Measurements from ENCODE around the gene PLA2G2C.

PLA2G2C gene

GRCh38 chr1:20197329-20197791 is 11.0 kb upstream of the PLA2G2C start:
- no peaks in the 10 kb centered on the region for H3K9me3 Mint-ChIP-seq
- no peaks in the 10 kb centered on the region for H3K36me3 Mint-ChIP-seq (ENCODE audit: low read depth)
- peaks cover 5% of the 10 kb centered on the region for H3K4me1 Mint-ChIP-seq (ENCODE audit: low read depth)
- no peak overlapping the region for H3K27ac Mint-ChIP-seq
- intact Hi-C loops (cut with micrococcal nuclease) = no loop called here
- no peak overlapping the region for H3K4me3 Mint-ChIP-seq
- H3K27me3 Mint-ChIP-seq = peaks cover 53% of the 10 kb centered on the region

GRCh38 chr1:20195462-20195780 is 9.1 kb upstream of the PLA2G2C start:
- intact Hi-C loops (cut with micrococcal nuclease) = loop anchor here (1.0 to 2.0 kb wide), 3 partner anchors 95 to 277 kb away; no protein-coding TSS in a partner anchor
- no peaks in the 10 kb centered on the region for H3K9me3 Mint-ChIP-seq
- H3K27me3 Mint-ChIP-seq = peaks cover 54% of the 10 kb centered on the region
- no peak overlapping the region for H3K27ac Mint-ChIP-seq
- H3K4me3 Mint-ChIP-seq = no peak overlapping the region
- H3K36me3 Mint-ChIP-seq (ENCODE audit: low read depth) = no peaks in the 10 kb centered on the region
- peaks cover 5% of the 10 kb centered on the region for H3K4me1 Mint-ChIP-seq (ENCODE audit: low read depth)

GRCh38 chr1:20194757-20195461 is 8.6 kb upstream of the PLA2G2C start:
- Mint-ChIP-seq H3K4me1 (ENCODE audit: low read depth) (peaks cover 5% of the 10 kb centered on the region), H3K9me3 (no peaks in the 10 kb centered on the region), H3K4me3 (no peak overlapping the region), H3K27ac (no peak overlapping the region), H3K27me3 (peaks cover 51% of the 10 kb centered on the region), H3K36me3 (ENCODE audit: low read depth) (no peaks in the 10 kb centered on the region)
- intact Hi-C loops (cut with micrococcal nuclease) = loop anchor here (1.0 to 2.0 kb wide), 3 partner anchors 94 to 277 kb away; no protein-coding TSS in a partner anchor

GRCh38 chr1:20194224-20194623 is 7.9 kb upstream of the PLA2G2C start:
- Mint-ChIP-seq H3K4me1 (ENCODE audit: low read depth) (peaks cover 5% of the 10 kb centered on the region), H3K4me3 (no peak overlapping the region), H3K36me3 (ENCODE audit: low read depth) (no peaks in the 10 kb centered on the region), H3K27ac (no peak overlapping the region), H3K9me3 (no peaks in the 10 kb centered on the region), H3K27me3 (peaks cover 53% of the 10 kb centered on the region)
- intact Hi-C loops (cut with micrococcal nuclease) = loop anchor here (2.0 kb wide), 2 partner anchors 93 to 219 kb away; no protein-coding TSS in a partner anchor

GRCh38 chr1:20192871-20193411 is 6.6 kb upstream of the PLA2G2C start:
- H3K4me1 Mint-ChIP-seq (ENCODE audit: low read depth) = peaks cover 13% of the 10 kb centered on the region
- H3K36me3 Mint-ChIP-seq (ENCODE audit: low read depth) = no peaks in the 10 kb centered on the region
- H3K27ac Mint-ChIP-seq = no peak overlapping the region
- H3K4me3 Mint-ChIP-seq = no peak overlapping the region
- H3K27me3 Mint-ChIP-seq = peaks cover 58% of the 10 kb centered on the region
- intact Hi-C loops (cut with micrococcal nuclease) = no loop called here
- no peaks in the 10 kb centered on the region for H3K9me3 Mint-ChIP-seq

- Mint-ChIP-seq H3K9me3 (no peaks in the 10 kb centered on the region), H3K4me3 (no peak overlapping the region), H3K27ac (no peak overlapping the region), H3K4me1 (ENCODE audit: low read depth) (peaks cover 14% of the 10 kb centered on the region), H3K36me3 (ENCODE audit: low read depth) (no peaks in the 10 kb centered on the region), H3K27me3 (peaks cover 59% of the 10 kb centered on the region)
- intact Hi-C loops (cut with micrococcal nuclease) = no loop called here
These were observed 6.0 kb upstream of the PLA2G2C start for GRCh38 chr1:20192364-20192763.

GRCh38 chr1:20191266-20191825 is 5.0 kb upstream of the PLA2G2C start:
- Mint-ChIP-seq H3K36me3 (ENCODE audit: low read depth) (no peaks in the 10 kb centered on the region), H3K27ac (no peak overlapping the region), H3K4me1 (ENCODE audit: low read depth) (peaks cover 13% of the 10 kb centered on the region), H3K27me3 (peaks cover 58% of the 10 kb centered on the region), H3K4me3 (no peak overlapping the region), H3K9me3 (no peaks in the 10 kb centered on the region)
- intact Hi-C loops (cut with micrococcal nuclease) = no loop called here

- H3K36me3 Mint-ChIP-seq (ENCODE audit: low read depth) = no peaks in the 10 kb centered on the region
- H3K27ac Mint-ChIP-seq = no peak overlapping the region
- H3K27me3 Mint-ChIP-seq = peaks cover 61% of the 10 kb centered on the region
- intact Hi-C loops (cut with micrococcal nuclease) = no loop called here
- no peaks in the 10 kb centered on the region for H3K9me3 Mint-ChIP-seq
- H3K4me1 Mint-ChIP-seq (ENCODE audit: low read depth) = peaks cover 16% of the 10 kb centered on the region
- H3K4me3 Mint-ChIP-seq = no peak overlapping the region
These were observed 4.2 kb upstream of the PLA2G2C start for GRCh38 chr1:20190256-20191160.

GRCh38 chr1:20189664-20190063 is 3.3 kb upstream of the PLA2G2C start:
- peaks cover 65% of the 10 kb centered on the region for H3K27me3 Mint-ChIP-seq
- no peak overlapping the region for H3K27ac Mint-ChIP-seq
- no peak overlapping the region for H3K4me3 Mint-ChIP-seq
- H3K36me3 Mint-ChIP-seq (ENCODE audit: low read depth) = no peaks in the 10 kb centered on the region
- intact Hi-C loops (cut with micrococcal nuclease) = no loop called here
- H3K4me1 Mint-ChIP-seq (ENCODE audit: low read depth) = peaks cover 24% of the 10 kb centered on the region
- no peaks in the 10 kb centered on the region for H3K9me3 Mint-ChIP-seq

GRCh38 chr1:20188455-20188817 is 2.1 kb upstream of the PLA2G2C start:
- Mint-ChIP-seq H3K27me3 (peaks cover 73% of the 10 kb centered on the region), H3K27ac (no peak overlapping the region), H3K4me1 (ENCODE audit: low read depth) (peaks cover 28% of the 10 kb centered on the region), H3K9me3 (no peaks in the 10 kb centered on the region), H3K36me3 (ENCODE audit: low read depth) (no peaks in the 10 kb centered on the region), H3K4me3 (no peak overlapping the region)
- intact Hi-C loops (cut with micrococcal nuclease) = no loop called here

GRCh38 chr1:20187813-20188454 is 1.6 kb upstream of the PLA2G2C start:
- intact Hi-C loops (cut with micrococcal nuclease) = no loop called here
- Mint-ChIP-seq H3K4me3 (no peak overlapping the region), H3K9me3 (no peaks in the 10 kb centered on the region), H3K36me3 (ENCODE audit: low read depth) (no peaks in the 10 kb centered on the region), H3K4me1 (ENCODE audit: low read depth) (peaks cover 28% of the 10 kb centered on the region), H3K27me3 (peaks cover 72% of the 10 kb centered on the region), H3K27ac (no peak overlapping the region)

- Mint-ChIP-seq H3K4me3 (no peak overlapping the region), H3K9me3 (no peaks in the 10 kb centered on the region), H3K36me3 (ENCODE audit: low read depth) (no peaks in the 10 kb centered on the region), H3K27me3 (peaks cover 66% of the 10 kb centered on the region), H3K27ac (no peak overlapping the region), H3K4me1 (ENCODE audit: low read depth) (peaks cover 28% of the 10 kb centered on the region)
- intact Hi-C loops (cut with micrococcal nuclease) = no loop called here
These were observed 940 bp upstream of the PLA2G2C start for GRCh38 chr1:20187103-20187812.

Measured in dendritic cell treated with granulocyte-macrophage colony-stimulating factor and Interleukin-4, amounts not matched to agents 40 ng/mL and 50 ng/mL, for 4 days (primary cell).